ENCODE data around the gene FBXL22.
A peak's percentile ranks its signal among the peaks of the same experiment; 100 is the strongest.

FBXL22 gene

GRCh38 chr15:63593705-63594671 is 3.2 kb upstream of the FBXL22 start:
- no peak for DNase-seq (ENCODE audit: low read depth)

GRCh38 chr15:63595065-63595464 is 2.1 kb upstream of the FBXL22 start:
- no peak for DNase-seq (ENCODE audit: low read depth)

GRCh38 chr15:63595688-63596087 is 1.5 kb upstream of the FBXL22 start:
- DNase-seq (ENCODE audit: low read depth) = no peak

GRCh38 chr15:63596676-63597037 is 530 bp upstream of the FBXL22 start:
- DNase-seq (ENCODE audit: low read depth) = no peak

GRCh38 chr15:63597821-63598220 is 634 bp downstream of the FBXL22 start:
- DNase-seq (ENCODE audit: low read depth) = no peak

GRCh38 chr15:63598473-63599400 is 1.6 kb downstream of the FBXL22 start:
- no peak for DNase-seq (ENCODE audit: low read depth)

GRCh38 chr15:63599401-63600000 is 2.3 kb downstream of the FBXL22 start:
- DNase-seq (ENCODE audit: low read depth) = no peak

- DNase-seq (ENCODE audit: low read depth) = no peak
Measured at GRCh38 chr15:63600001-63600615, 2.9 kb downstream of the FBXL22 start.

GRCh38 chr15:63600616-63601025 is 3.4 kb downstream of the FBXL22 start:
- DNase-seq (ENCODE audit: low read depth) = peak; percentile 82

- DNase-seq (ENCODE audit: low read depth) = no peak
Measured at GRCh38 chr15:63601026-63601703, 4.0 kb downstream of the FBXL22 start.

- no peak for DNase-seq (ENCODE audit: low read depth)
Measured at GRCh38 chr15:63601704-63602185, 4.6 kb downstream of the FBXL22 start.

- no peak for DNase-seq (ENCODE audit: low read depth)
Measured at GRCh38 chr15:63602595-63602994, 5.4 kb downstream of the FBXL22 start.

GRCh38 chr15:63603516-63603915 is 6.3 kb downstream of the FBXL22 start:
- DNase-seq (ENCODE audit: low read depth) = no peak

GRCh38 chr15:63604281-63604680 is 7.1 kb downstream of the FBXL22 start:
- no peak for DNase-seq (ENCODE audit: low read depth)

GRCh38 chr15:63605036-63605435 is 7.8 kb downstream of the FBXL22 start:
- DNase-seq (ENCODE audit: low read depth) = no peak

GRCh38 chr15:63605816-63606215 is 8.6 kb downstream of the FBXL22 start:
- no peak for DNase-seq (ENCODE audit: low read depth)

- no peak for DNase-seq (ENCODE audit: low read depth)
Measured at GRCh38 chr15:63606308-63606707, 9.1 kb downstream of the FBXL22 start.

- no peak for DNase-seq (ENCODE audit: low read depth)
Measured at GRCh38 chr15:63608989-63609388, 11.8 kb downstream of the FBXL22 start.

GRCh38 chr15:63609448-63609847 is 12.3 kb downstream of the FBXL22 start:
- no peak for DNase-seq (ENCODE audit: low read depth)

GRCh38 chr15:63610209-63610841 is 13.1 kb downstream of the FBXL22 start:
- DNase-seq (ENCODE audit: low read depth) = peak; percentile 68

- no peak for DNase-seq (ENCODE audit: low read depth)
Measured at GRCh38 chr15:63611177-63611576, 14.0 kb downstream of the FBXL22 start.
